Brain microvascular endothelial cell (primary cell): Measurements from ENCODE around the gene ZNF45.

Source experiments
- DNase-seq: peaks from one replicate; pipeline ENCODE4 v3.0.0-alpha.2; 2020
- H3K27ac ChIP-seq: fragments of 250-450 bp; sonication (Bioruptor Pico); 2 replicates; pipeline ENCODE4 v1.5.1; 2020; ENCODE audit warnings: mild to moderate bottlenecking, moderate library complexity
- H3K27me3 ChIP-seq: fragments of 250-450 bp; sonication (Bioruptor Pico); replicated peaks from 2 replicates; pipeline ENCODE4 v1.5.1; 2020; ENCODE audit warnings: mild to moderate bottlenecking
- H3K36me3 ChIP-seq: fragments of 250-450 bp; sonication (Bioruptor Pico); replicated peaks from 2 replicates; pipeline ENCODE4 v1.5.1; 2020; ENCODE audit warnings: mild to moderate bottlenecking
- H3K4me3 ChIP-seq: 2 replicates; pipeline ENCODE4 v1.5.1; 2011; ENCODE audit warnings: low read depth, mild to moderate bottlenecking, control low read depth, low read length, moderate library complexity
- CTCF ChIP-seq: IDR thresholded peaks from 2 replicates; pipeline ENCODE4 v1.5.1; 2011; ENCODE audit warnings: low read depth, mild to moderate bottlenecking, moderate library complexity, low read length, control low read depth, inconsistent platforms; ENCODE audit errors: missing control alignments
- in situ Hi-C: cut with HindIII; loops from 2 replicates; pipeline ENCODE4 v1.10.0; 2017; ENCODE audit warnings: low sequenced_read_pairs, low pct_ligation_motif_present

The ZNF45 gene

GRCh38 chr19:43906774-43907173, 28.3 kb downstream of the ZNF45 start:
- TF ChIP-seq CTCF, result no peak
- DNase-seq, result no peak
- H3K36me3 ChIP-seq, result no peaks in the 10 kb centered on the region
- no peak overlapping the region for H3K4me3 ChIP-seq
- in situ Hi-C loops, result no loop called here
- no peaks in the 10 kb centered on the region for H3K27me3 ChIP-seq
- no peak overlapping the region for H3K27ac ChIP-seq

- Histone ChIP-seq H3K27me3 (no peaks in the 10 kb centered on the region), H3K27ac (no peak overlapping the region), H3K4me3 (no peak overlapping the region), H3K36me3 (no peaks in the 10 kb centered on the region)
- no peak for TF ChIP-seq CTCF
- no peak for DNase-seq
- in situ Hi-C loops, result no loop called here
These were observed 29.2 kb downstream of the ZNF45 start for GRCh38 chr19:43905897-43906296.

DNA sequence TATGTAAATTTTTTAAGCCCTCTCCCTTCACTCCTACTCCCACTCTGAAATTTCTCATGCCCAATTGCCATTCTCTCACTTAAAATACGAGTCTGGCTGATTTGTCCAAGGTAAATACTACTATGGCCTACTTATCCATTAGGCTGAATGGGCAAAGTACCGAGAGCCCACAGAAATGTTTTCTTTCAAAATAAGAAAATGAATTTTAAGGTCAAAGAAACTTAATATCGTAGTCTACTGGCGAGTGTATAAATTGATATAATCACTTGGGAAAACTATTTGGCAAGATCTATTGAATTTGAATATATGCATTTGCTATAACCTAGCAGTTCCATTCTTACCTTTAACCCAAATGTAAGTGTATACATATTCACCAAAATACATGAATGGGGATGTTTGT, 32.7 kb downstream of the ZNF45 start:
- no peak for DNase-seq
- H3K27ac ChIP-seq, result no peak overlapping the region
- no peak overlapping the region for H3K4me3 ChIP-seq
- in situ Hi-C loops, result no loop called here
- H3K27me3 ChIP-seq, result no peaks in the 10 kb centered on the region
- TF ChIP-seq CTCF, result no peak
- H3K36me3 ChIP-seq, result no peaks in the 10 kb centered on the region

GRCh38 chr19:43901395-43902390, 33.4 kb downstream of the ZNF45 start:
- H3K27ac ChIP-seq, result no peak overlapping the region
- H3K4me3 ChIP-seq, result peak overlapping the region; percentile 70
- in situ Hi-C loops, result no loop called here
- peak; percentile 89 for DNase-seq
- H3K36me3 ChIP-seq, result no peaks in the 10 kb centered on the region
- no peaks in the 10 kb centered on the region for H3K27me3 ChIP-seq
- no peak for TF ChIP-seq CTCF

- in situ Hi-C loops, result no loop called here
- no peaks in the 10 kb centered on the region for H3K27me3 ChIP-seq
- no peak for TF ChIP-seq CTCF
- H3K4me3 ChIP-seq, result no peak overlapping the region
- no peak for DNase-seq
- no peaks in the 10 kb centered on the region for H3K36me3 ChIP-seq
- no peak overlapping the region for H3K27ac ChIP-seq
These were observed 39.3 kb downstream of the ZNF45 start for GRCh38 chr19:43895727-43896308.

DNA sequence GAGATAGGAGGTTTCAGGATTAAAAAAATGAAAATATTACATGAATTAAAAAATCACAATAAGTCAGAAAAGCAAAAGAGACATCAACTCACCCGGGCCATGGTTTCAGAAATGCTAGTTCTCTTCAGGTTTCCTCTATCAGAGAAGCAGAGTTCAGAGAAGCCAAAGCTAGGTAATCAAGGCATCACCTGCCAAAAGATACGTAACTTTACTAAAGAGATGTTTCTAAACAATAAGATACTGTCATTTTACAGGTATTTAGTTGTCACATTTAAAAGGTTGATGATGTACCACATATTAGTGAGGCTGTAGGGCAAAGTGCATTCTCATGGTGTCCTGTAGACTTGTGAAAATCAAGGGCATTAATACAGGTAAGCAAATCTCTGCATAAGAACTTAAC, 51.2 kb downstream of the ZNF45 start, which contains the start of gene ZNF404:
ZNF404 (minus strand) TSS at position 101 of the 400 bp plus-strand sequence.
- in situ Hi-C loops, result no loop called here
- no peak for TF ChIP-seq CTCF
- Histone ChIP-seq H3K27me3 (no peaks in the 10 kb centered on the region), H3K36me3 (no peaks in the 10 kb centered on the region), H3K27ac (no peak within 1 kb of the TSS), H3K4me3 (no peak within 1 kb of the TSS)
- DNase-seq, result no peak
